MM.1S (cell line): ENCODE results near the gene TTC16.
A peak's percentile ranks its signal among the peaks of the same experiment; 100 is the strongest.

Source experiments
- DNase-seq: peaks from one replicate; pipeline ENCODE4 v3.0.0-alpha.2; 2015
- H2AFZ ChIP-seq: fragments of 300-600 bp; sonication (generic); 2 replicates; pipeline ENCODE4 v1.6.0; 2016; ENCODE audit warnings: antibody characterized with exemption, low read length
- H3F3A ChIP-seq: fragments of 300-600 bp; sonication (generic); 2 replicates; pipeline ENCODE4 v1.6.1; 2016; ENCODE audit warnings: mild to moderate bottlenecking, antibody characterized with exemption, low read length, moderate library complexity, mixed read lengths; ENCODE audit not compliant: insufficient read depth
- H3K27ac ChIP-seq: fragments of 300-600 bp; sonication (generic); 2 replicates; pipeline ENCODE4 v1.5.1; 2016; ENCODE audit warnings: mild to moderate bottlenecking, low read length
- H3K27me3 ChIP-seq: fragments of 300-600 bp; sonication (generic); replicated peaks from 2 replicates; pipeline ENCODE4 v1.6.0; 2016; ENCODE audit warnings: low read length; ENCODE audit not compliant: insufficient read depth
- H3K36me3 ChIP-seq: fragments of 300-600 bp; sonication (generic); replicated peaks from 2 replicates; pipeline ENCODE4 v1.6.1; 2016; ENCODE audit warnings: mild to moderate bottlenecking, low read length, mixed read lengths; ENCODE audit not compliant: insufficient read depth
- H3K4me1 ChIP-seq: fragments of 300-600 bp; sonication (generic); 2 replicates; pipeline ENCODE4 v1.6.1; 2016; ENCODE audit warnings: low read length, mixed read lengths
- H3K4me2 ChIP-seq: fragments of 300-600 bp; sonication (generic); 2 replicates; pipeline ENCODE4 v1.6.0; 2016; ENCODE audit warnings: low read depth, low read length
- H3K4me3 ChIP-seq: fragments of 300-600 bp; sonication (generic); 2 replicates; pipeline ENCODE4 v1.5.1; 2016; ENCODE audit warnings: low read length, mixed read lengths
- H3K79me2 ChIP-seq: fragments of 300-600 bp; sonication (generic); 2 replicates; pipeline ENCODE4 v1.6.1; 2016; ENCODE audit warnings: mixed run types, low read length, mixed read lengths
- H3K9ac ChIP-seq: fragments of 300-600 bp; sonication (generic); 2 replicates; pipeline ENCODE4 v1.6.1; 2016; ENCODE audit warnings: low read length, mixed read lengths
- H3K9me2 ChIP-seq: fragments of 300-600 bp; sonication (generic); replicated peaks from 2 replicates; pipeline ENCODE4 v1.6.1; 2016; ENCODE audit warnings: mild to moderate bottlenecking, low read length, mixed read lengths; ENCODE audit not compliant: insufficient read depth
- H3K9me3 ChIP-seq: fragments of 300-600 bp; sonication (generic); replicated peaks from 2 replicates; pipeline ENCODE4 v1.6.1; 2016; ENCODE audit warnings: mild to moderate bottlenecking, low read length, mixed read lengths; ENCODE audit not compliant: insufficient read depth
- H4K20me1 ChIP-seq: fragments of 300-600 bp; sonication (generic); 2 replicates; pipeline ENCODE4 v1.6.1; 2016; ENCODE audit warnings: mild to moderate bottlenecking, low read length, moderate library complexity, mixed read lengths; ENCODE audit not compliant: insufficient read depth
- CTCF ChIP-seq: fragments of 300-600 bp; sonication (generic); IDR thresholded peaks from 2 replicates; pipeline ENCODE4 v1.5.1; 2016; ENCODE audit warnings: antibody characterized with exemption, low read length, mixed read lengths
- EZH2 ChIP-seq: fragments of 300-600 bp; sonication (generic); optimal IDR thresholded peaks from 2 replicates; pipeline ENCODE3; 2017; ENCODE audit warnings: low read depth, mild to moderate bottlenecking, antibody characterized with exemption, low read length, mixed read lengths
- EZH2phosphoT487 ChIP-seq: fragments of 300-600 bp; sonication (generic); IDR thresholded peaks from 2 replicates; pipeline ENCODE4 v1.6.1; 2018; ENCODE audit warnings: antibody characterized with exemption, low read length

The TTC16 gene

GRCh38 chr9:127715470-127716337, at the start of gene TTC16, which contains the start of gene PTRH1:
TSS of gene TTC16 (plus strand) at chr9:127716079. CDS start at chr9:127716146, 67 bp downstream.
TSS of gene PTRH1 (minus strand) at chr9:127715663. CDS start at chr9:127715639, 24 bp downstream.
- Histone ChIP-seq H3F3A (no peaks in the 10 kb centered on the region), H3K4me3 (peak within 1 kb of the TSS; percentile 80), H3K79me2 (no peaks in the 10 kb centered on the region), H3K27ac (peak within 1 kb of the TSS; percentile 26; the same call in 1 of the 2 replicates), H3K9ac (peak within 1 kb of the TSS; percentile 66), H3K36me3 (no peaks in the 10 kb centered on the region), H3K4me2 (peak within 1 kb of the TSS; percentile 73), H3K9me3 (no peaks in the 10 kb centered on the region), H4K20me1 (no peaks in the 10 kb centered on the region), H3K27me3 (no peaks in the 10 kb centered on the region), H2AFZ (peak within 1 kb of the TSS; percentile 89), H3K4me1 (no peaks in the 10 kb centered on the region), H3K9me2 (no peaks in the 10 kb centered on the region)
- peak; percentile 97 for DNase-seq
- no peak for TF ChIP-seq EZH2
- TF ChIP-seq EZH2phosphoT487: no peak
- no peak for TF ChIP-seq CTCF

GRCh38 chr9:127667127-127667844, 48.6 kb upstream of the TTC16 start:
- no peak overlapping the region for H3K9ac ChIP-seq
- H3K27ac ChIP-seq: no peak overlapping the region
- no peaks in the 10 kb centered on the region for H3F3A ChIP-seq
- no peak overlapping the region for H3K4me3 ChIP-seq
- H3K4me2 ChIP-seq: no peak overlapping the region
- no peaks in the 10 kb centered on the region for H3K79me2 ChIP-seq
- TF ChIP-seq EZH2phosphoT487 (no peak), EZH2 (no peak), CTCF (no peak)
- no peak for DNase-seq
- no peak overlapping the region for H2AFZ ChIP-seq
- H3K27me3 ChIP-seq: no peaks in the 10 kb centered on the region
- H3K9me2 ChIP-seq: no peaks in the 10 kb centered on the region
- no peaks in the 10 kb centered on the region for H3K4me1 ChIP-seq
- H3K9me3 ChIP-seq: no peaks in the 10 kb centered on the region
- H4K20me1 ChIP-seq: no peaks in the 10 kb centered on the region
- H3K36me3 ChIP-seq: no peaks in the 10 kb centered on the region

GRCh38 chr9:127667906-127668305, 48.0 kb upstream of the TTC16 start:
- H3K36me3 ChIP-seq: no peaks in the 10 kb centered on the region

More at GRCh38 chr9:127667906-127668305, 48.0 kb upstream of the TTC16 start:
- Histone ChIP-seq H3K79me2 (no peaks in the 10 kb centered on the region), H3F3A (no peaks in the 10 kb centered on the region), H3K9me3 (no peaks in the 10 kb centered on the region), H3K27ac (no peak overlapping the region), H3K27me3 (no peaks in the 10 kb centered on the region), H3K9me2 (no peaks in the 10 kb centered on the region), H4K20me1 (no peaks in the 10 kb centered on the region), H3K9ac (no peak overlapping the region), H3K4me3 (no peak overlapping the region), H3K4me1 (no peaks in the 10 kb centered on the region), H3K4me2 (no peak overlapping the region), H2AFZ (no peak overlapping the region)
- no peak for DNase-seq
- TF ChIP-seq EZH2phosphoT487 (no peak), EZH2 (no peak), CTCF (no peak)
